ENCODE results near the gene CEP43.
A peak's percentile ranks its signal among the peaks of the same experiment; 100 is the strongest.

The CEP43 gene

GRCh38 chr6:166969390-166970002 is 29.7 kb upstream of the CEP43 start:
- DNase-seq (ENCODE audit: low spot score): no peak

DNA sequence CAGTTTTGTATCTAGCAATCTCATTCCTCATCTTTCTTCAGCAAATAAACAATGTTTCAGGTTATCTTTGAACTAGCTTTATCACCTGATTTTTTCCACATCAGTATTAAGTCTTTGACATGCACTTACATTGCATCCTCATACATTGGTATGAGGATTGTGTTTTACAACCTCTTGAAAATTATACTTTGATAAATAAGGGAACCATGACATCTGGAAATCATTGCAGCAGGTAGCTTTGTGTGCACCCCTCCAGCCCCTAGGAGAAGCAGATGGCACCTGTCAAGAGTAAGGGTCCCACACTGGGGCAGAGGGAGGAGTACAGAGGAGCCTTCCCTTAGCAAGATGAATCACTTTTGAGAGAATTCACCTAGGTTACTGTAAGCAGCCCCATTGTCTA is 29.1 kb upstream of the CEP43 start:
- DNase-seq (ENCODE audit: low spot score): no peak

GRCh38 chr6:166970776-166971175 is 28.4 kb upstream of the CEP43 start:
- no peak for DNase-seq (ENCODE audit: low spot score)

GRCh38 chr6:166971271-166971670 is 27.9 kb upstream of the CEP43 start:
- no peak for DNase-seq (ENCODE audit: low spot score)

DNA sequence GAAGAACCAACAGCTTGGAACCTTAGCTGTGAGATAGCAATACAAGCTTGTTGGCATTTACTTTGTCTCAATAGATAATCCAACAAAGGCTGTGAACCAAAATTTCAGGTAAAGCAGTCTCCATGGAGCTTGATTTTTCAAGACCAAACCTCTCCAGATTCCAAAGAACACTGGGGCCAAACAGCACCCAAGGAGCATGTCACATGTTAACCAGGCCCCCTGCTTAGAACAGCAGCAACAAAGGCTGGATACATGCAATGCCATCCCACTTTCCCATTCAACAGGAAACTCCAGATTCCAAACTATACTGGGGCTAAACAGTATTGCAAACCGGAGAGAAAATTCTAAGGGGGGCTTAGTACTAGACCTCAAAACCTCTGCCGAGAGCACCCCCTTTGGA is 27.1 kb upstream of the CEP43 start:
- no peak for DNase-seq (ENCODE audit: low spot score)

DNA sequence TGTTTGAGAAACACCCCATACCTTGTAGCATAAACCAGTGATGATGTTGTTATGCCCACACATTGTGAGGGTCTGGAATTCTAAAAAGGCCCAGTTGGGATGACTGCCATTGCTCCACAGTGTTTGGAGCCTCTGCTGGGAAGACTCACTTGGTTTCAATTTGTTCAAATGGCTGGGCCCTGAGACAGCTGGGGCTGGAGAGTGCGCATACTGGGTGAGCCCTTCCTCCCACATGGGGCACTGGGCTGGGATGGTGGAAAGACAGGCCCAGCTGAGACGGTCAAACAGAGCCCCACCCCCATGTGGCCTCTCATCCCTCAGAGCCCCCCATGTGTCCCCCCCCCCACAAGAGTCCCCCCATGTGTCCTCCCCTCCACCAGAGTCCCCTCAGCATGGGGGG is 22.6 kb upstream of the CEP43 start:
- no peak for DNase-seq (ENCODE audit: low spot score)

DNA sequence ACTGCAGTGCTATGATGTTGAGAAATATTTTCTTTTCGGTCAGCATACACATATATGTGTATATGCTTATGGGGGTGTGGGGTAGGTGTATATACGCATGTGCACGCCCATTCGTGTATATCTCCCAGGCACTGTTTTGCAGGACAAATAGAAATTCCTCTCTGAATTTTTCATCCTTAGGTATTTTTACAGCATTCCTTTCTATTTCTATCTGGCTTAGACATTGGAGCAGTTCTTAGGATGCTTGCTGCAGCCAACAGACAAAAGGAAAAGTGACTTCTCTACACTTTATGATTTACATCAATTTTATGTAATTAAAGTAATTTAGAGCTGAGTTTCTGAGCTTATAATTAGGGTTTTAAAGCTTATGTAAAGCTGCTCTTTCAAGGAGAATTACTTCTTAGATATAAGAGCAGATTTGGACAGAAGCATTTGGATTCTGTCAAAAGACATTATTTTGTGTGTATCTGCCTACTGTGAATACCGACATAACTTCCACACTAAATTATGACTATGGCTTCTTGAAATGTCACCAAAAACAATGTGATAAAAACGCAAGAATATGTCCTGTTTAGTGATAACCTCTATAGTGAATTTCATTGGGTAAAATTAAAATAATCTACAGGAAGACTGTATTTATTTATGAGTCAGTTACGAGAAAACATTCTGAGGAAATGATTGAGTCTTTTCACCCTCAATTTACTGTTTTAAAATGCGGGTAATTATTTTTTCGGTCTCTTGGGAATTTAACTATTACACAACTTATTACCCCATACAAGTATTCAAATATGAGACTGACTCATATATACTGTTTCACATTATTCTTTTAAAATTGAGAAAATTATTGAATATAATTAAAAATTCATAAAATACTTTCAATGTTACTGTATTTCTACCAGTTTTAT is 21.3 kb upstream of the CEP43 start:
- no peak for DNase-seq (ENCODE audit: low spot score)

DNA sequence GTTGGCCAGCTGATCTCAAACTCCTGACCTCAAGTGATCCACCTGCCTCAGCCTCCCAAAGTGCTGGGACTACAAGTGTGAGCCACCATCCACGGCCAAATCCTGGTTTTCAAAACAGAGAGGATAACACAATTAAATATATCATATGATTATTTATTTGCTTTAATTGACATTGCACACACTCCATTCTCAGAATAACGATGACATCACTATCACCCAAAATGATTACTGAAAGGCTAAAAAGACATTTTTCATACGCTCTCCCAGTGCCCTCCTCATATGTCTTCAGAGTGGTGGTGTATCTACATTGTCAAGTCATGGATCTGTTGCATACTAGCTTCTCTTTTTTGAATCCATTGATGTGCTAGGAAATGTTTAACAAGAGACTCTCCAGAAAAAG is 18.5 kb upstream of the CEP43 start:
- no peak for DNase-seq (ENCODE audit: low spot score)

GRCh38 chr6:166987448-166987847 is 11.7 kb upstream of the CEP43 start:
- DNase-seq (ENCODE audit: low spot score): no peak

GRCh38 chr6:166987930-166988329 is 11.3 kb upstream of the CEP43 start:
- DNase-seq (ENCODE audit: low spot score): no peak

DNA sequence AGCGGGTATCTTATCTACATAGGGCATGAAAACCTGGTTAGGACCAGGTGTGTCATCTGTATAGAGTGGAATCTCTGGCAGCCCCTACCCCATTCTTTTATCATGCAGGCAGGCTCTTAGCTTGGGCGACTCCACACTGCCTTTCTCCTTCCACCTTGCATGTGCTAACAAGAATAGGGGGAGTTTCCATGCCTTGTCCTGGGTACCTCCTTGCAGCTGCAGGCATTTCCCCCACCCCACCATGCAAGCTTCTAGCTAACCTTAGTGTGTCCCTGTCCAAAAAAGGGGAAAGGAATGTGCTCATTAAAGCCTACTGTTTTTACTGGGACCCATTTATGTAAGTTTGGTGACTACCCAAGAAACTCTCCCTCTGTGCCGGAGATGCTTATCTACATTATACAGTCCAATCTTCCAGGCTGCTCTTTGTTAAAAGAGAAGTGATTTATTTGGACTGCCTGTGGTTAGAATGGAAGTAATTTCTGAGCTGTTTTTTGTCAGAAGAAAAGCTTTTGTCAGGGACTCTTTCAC is 10.5 kb upstream of the CEP43 start:
- no peak for DNase-seq (ENCODE audit: low spot score)

DNA sequence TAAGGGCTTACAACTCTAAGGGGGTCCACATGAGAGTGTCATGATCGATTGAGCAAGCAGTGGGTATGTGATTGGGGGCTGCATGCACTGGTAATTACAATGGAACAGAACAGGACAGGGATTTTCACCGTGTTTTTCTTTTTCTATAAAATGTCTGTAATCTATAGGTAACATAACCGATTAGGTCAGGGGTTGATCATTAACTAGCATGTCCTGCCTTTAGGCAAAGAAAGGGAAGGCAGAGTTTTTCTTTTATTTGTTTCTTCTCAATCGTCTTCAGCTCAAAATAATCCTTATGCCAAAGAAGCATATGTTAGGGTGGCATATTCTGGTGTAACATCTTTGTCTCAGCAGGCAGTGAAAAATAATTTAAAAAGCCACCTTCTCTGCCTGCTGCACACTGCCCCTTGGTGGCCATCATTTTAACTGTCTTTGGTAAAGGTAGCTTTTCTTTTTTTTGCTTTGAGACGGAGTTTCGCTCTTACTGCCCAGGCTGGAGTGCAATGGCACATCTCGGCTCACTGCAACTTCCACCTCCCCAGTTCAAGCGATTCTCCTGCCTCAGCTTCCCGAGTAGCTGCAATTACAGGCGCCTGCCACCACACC is 9.7 kb upstream of the CEP43 start:
- DNase-seq (ENCODE audit: low spot score): no peak

GRCh38 chr6:166996406-166996805 is 2.8 kb upstream of the CEP43 start:
- no peak for DNase-seq (ENCODE audit: low spot score)

- no peak for DNase-seq (ENCODE audit: low spot score)
Observed at GRCh38 chr6:166997348-166997747, 1.8 kb upstream of the CEP43 start.

- peak; percentile 53 for DNase-seq (ENCODE audit: low spot score)
Observed at GRCh38 chr6:166997768-166998255, 1.4 kb upstream of the CEP43 start.

DNA sequence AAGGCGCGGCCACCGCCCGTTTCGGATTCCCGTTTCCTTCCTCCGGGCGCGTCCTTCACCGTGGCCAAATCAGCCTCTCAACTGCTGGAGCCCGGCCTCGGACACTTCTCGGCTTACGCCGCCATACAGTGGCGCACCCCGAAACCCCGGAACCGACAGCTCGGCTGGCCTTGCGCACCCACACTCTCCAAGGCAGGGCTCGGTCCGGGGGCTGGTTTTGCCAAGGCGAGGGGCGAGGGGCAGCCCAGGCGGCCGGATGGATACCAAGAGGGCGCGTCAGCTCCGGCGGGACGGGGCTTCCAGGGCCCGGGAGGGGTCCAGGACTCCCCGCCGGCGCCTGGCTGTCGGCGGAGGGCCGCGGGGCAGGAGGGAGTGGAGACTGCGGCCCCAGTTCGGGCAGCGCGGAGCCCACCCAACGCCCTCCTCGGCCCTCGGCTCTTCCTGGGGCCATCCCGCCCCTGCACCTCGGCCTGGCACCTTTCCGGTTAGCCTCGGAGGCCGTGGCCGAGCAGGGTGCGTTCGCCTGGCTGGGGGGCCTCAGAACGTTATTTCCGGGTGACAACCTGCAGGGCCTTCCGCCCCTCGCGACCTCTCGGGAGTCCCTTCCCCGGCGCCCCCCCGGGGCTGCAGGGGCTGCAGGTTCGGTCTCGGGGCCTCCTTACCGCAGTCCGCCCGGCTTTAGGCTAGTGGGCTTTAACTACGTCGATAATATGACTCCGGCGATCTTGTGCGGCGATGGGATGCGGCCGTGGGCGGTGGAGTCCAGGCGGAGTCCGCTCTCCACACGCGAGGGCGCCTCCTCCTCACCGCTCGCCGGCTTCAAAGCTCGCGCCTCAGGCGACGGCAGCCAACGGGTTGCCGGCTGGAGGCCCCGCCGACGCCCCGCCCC is 697 bp upstream of the CEP43 start:
- no peak for DNase-seq (ENCODE audit: low spot score)

GRCh38 chr6:166999884-167000253 is 672 bp downstream of the CEP43 start:
- no peak for DNase-seq (ENCODE audit: low spot score)

DNA sequence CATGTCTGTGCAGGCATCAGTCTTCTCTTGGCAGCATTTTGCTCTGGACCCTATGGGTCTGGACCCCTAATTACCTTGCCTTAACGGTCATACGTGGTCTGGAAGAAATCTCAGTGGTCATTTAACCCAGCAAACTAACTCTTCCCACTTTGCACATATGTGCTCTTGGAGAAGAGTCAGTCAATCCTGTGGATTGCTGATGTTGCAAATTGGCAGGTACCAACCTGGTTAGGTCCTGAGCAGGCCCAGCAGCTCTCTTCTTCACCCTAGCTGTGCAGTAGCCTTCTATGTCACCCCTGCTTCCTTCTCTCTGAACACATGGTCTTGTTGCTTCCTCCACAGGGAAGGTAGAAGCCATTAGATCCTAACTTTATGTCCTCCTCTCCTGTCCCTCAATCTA is 1.6 kb downstream of the CEP43 start:
- peak; percentile 22 for DNase-seq (ENCODE audit: low spot score)

DNA sequence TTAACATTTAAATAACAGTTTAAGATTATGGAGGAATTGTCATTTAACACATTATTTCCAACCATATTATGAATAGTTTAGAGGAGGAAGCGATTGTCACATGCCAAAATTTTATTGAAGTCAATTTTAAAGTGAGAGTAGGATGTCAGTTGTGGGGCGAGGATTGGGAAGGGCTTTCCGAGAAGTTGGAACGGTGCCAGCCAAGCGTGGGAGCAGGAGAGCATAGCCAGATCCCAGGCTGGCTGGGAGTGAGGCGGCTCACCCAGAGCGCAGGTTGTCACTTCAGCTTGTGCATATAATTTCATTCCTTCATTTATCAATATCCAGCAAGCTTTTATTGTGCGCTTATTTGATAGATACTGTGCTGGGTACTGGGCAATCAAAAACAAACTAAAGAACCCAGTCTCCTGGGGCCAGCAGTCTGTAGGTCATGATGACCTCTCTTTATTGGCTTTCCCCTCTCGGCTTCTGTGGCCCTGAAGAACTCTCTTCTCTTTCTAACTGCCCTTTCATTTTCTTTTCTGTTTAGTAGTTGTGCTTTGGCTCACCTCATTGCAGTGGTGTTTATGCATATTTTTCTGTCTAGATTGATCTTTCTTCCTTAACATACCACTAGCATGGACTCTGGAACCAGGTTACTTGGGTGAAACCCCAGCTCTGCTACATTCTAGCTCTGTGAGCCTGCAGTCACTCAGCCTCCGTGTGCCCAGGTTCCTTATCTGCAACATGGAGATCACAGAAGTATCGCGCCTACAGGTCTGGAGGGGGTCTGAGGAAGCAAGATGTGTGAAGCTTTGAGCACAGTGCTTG is 6.4 kb downstream of the CEP43 start:
- DNase-seq (ENCODE audit: low spot score): no peak

DNA sequence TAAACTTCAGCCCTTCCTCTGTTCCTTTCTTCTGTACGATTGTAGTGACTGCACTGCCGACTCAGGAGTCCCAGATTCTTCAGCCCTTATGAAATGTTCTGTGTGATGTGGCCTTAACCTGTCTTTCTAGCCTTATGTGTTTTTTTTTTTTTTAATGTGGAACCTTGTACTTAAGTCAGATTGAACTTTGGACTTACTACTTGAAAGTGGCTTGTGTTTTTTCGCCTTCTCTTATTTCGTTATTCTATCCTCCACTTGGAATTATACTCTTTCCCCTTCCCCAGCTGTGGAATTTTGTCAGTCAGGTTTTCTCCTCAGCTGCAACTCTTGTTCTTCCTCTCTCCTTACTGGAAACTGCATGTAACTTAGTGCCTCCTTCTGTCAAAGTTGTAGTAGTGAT is 8.8 kb downstream of the CEP43 start:
- DNase-seq (ENCODE audit: low spot score): no peak

- no peak for DNase-seq (ENCODE audit: low spot score)
Observed at GRCh38 chr6:167013067-167013466, 13.9 kb downstream of the CEP43 start.

Measured in hematopoietic multipotent progenitor cell treated with erythropoietin and hydrocortisone succinate and interleukin-3 and kit ligand, for 17 days (in vitro differentiated cells).